Measurements from ENCODE around the gene MAPRE3. TPM values are rescaled to one million over a fixed set of nuclear protein-coding genes. Genes with fewer than 3 reads are reported as not detected.

MAPRE3 gene
- total RNA-seq, 6 experiments from 2014 or later = 17.0 to 20.4 (median 17.7) TPM

DNA sequence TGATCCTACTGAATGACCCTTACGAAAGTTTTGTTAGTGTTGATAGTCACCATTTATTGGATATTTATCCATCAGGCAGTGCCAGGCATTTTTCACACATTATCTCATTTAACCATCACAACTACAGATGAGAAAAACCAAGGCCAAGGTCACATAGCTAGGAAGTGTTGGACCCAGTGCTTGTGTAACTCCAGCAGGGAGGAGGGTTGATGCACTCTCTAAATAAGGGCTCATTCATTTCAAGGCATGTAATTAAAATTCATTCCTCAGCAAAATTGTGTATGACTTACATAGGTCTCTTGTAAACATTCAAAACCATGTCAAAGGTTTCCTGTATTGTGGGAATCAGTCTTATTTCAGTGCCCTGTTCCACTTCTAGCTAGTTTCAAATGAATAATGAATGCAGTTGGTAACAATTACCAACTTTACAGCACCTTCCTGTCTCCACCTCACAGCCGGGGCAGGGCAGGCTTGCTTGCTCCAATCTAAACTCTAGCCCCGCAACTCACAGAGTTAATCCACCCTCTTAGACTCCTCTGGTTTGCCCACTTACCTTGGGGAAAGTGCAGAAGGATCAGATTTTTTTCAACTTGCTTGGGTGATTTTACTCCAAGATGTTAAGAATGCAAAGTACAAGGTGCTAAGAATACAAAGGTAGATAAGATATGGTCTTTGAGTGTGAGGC is 5.8 kb upstream of the MAPRE3 start:
- Mint-ChIP-seq H3K4me3 (no peak overlapping the region), H3K4me1 (ENCODE audit: low read depth) (peaks cover 11% of the 10 kb centered on the region), H3K36me3 (ENCODE audit: low read depth) (no peaks in the 10 kb centered on the region), H3K9me3 (no peaks in the 10 kb centered on the region), H3K27ac (no peak overlapping the region), H3K27me3 (ENCODE audit: insufficient read depth) (peaks cover 50% of the 10 kb centered on the region)
- no peak for TF ChIP-seq CTCF (IDR thresholded peaks at IDR 0.05)
- no peak for DNase-seq

DNA sequence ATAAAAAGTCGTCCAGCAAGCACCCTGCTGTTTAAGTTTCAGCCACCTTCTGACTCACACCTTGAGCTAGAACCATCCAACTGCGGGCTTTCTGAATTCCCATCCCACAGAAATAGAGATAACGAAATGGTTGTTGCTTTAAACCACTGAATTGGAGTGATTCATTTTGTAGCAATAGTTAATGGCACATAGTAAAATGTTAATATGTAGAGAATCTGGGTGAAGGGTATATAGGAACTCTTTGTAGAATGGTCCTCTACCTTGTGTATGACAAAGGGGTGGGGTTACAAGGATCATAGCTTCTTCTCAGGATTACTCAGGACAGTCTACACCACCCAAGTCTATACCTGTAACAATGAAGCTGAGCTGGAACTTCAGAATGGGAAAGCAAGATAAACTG is 2.4 kb upstream of the MAPRE3 start:
- H3K36me3 Mint-ChIP-seq (ENCODE audit: low read depth) = no peaks in the 10 kb centered on the region
- H3K4me1 Mint-ChIP-seq (ENCODE audit: low read depth) = peaks cover 31% of the 10 kb centered on the region
- H3K27me3 Mint-ChIP-seq (ENCODE audit: insufficient read depth) = peaks cover 34% of the 10 kb centered on the region
- no peak overlapping the region for H3K4me3 Mint-ChIP-seq
- H3K27ac Mint-ChIP-seq = no peak overlapping the region
- no peak for DNase-seq
- no peaks in the 10 kb centered on the region for H3K9me3 Mint-ChIP-seq
- TF ChIP-seq CTCF (IDR thresholded peaks at IDR 0.05) = no peak

- Mint-ChIP-seq H3K27ac (peak overlapping the region; percentile 27), H3K27me3 (ENCODE audit: insufficient read depth) (peaks cover 31% of the 10 kb centered on the region)
Observed at GRCh38 chr2:26969077-26969844, 1.2 kb upstream of the MAPRE3 start.

GRCh38 chr2:26970928-26971627 is 641 bp downstream of the MAPRE3 start:
- Mint-ChIP-seq H3K36me3 (ENCODE audit: low read depth) (no peaks in the 10 kb centered on the region), H3K27ac (peak overlapping the region; percentile 34), H3K4me1 (ENCODE audit: low read depth) (peaks cover 31% of the 10 kb centered on the region), H3K4me3 (peak overlapping the region; percentile 89), H3K27me3 (ENCODE audit: insufficient read depth) (peaks cover 24% of the 10 kb centered on the region), H3K9me3 (no peaks in the 10 kb centered on the region)
- TF ChIP-seq CTCF (IDR thresholded peaks at IDR 0.05) = no peak
- DNase-seq = no peak

More at GRCh38 chr2:26969077-26969844, 1.2 kb upstream of the MAPRE3 start:
- H3K9me3 Mint-ChIP-seq = no peaks in the 10 kb centered on the region
- H3K36me3 Mint-ChIP-seq (ENCODE audit: low read depth) = no peaks in the 10 kb centered on the region
- DNase-seq = no peak
- no peak for TF ChIP-seq CTCF (IDR thresholded peaks at IDR 0.05)
- peaks cover 31% of the 10 kb centered on the region for H3K4me1 Mint-ChIP-seq (ENCODE audit: low read depth)
- peak overlapping the region; percentile 55 for H3K4me3 Mint-ChIP-seq

GRCh38 chr2:26971911-26972786 is 1.7 kb downstream of the MAPRE3 start:
- Mint-ChIP-seq H3K9me3 (no peaks in the 10 kb centered on the region), H3K36me3 (ENCODE audit: low read depth) (no peaks in the 10 kb centered on the region), H3K4me3 (peak overlapping the region; percentile 89), H3K4me1 (ENCODE audit: low read depth) (peaks cover 31% of the 10 kb centered on the region), H3K27me3 (ENCODE audit: insufficient read depth) (peaks cover 16% of the 10 kb centered on the region), H3K27ac (no peak overlapping the region)
- DNase-seq = no peak
- no peak for TF ChIP-seq CTCF (IDR thresholded peaks at IDR 0.05)
